ENCODE data around the gene CA5B.

- no peak for TF ChIP-seq CTCF (IDR thresholded peaks at IDR 0.05; ENCODE audit: low read depth, low read length, missing input control)
- TF ChIP-seq TAF1 (conservative IDR thresholded peaks at IDR 0.05), result no peak
- no peak for TF ChIP-seq RAD21 (IDR thresholded peaks at IDR 0.05)
- TF ChIP-seq, protein P1, sequence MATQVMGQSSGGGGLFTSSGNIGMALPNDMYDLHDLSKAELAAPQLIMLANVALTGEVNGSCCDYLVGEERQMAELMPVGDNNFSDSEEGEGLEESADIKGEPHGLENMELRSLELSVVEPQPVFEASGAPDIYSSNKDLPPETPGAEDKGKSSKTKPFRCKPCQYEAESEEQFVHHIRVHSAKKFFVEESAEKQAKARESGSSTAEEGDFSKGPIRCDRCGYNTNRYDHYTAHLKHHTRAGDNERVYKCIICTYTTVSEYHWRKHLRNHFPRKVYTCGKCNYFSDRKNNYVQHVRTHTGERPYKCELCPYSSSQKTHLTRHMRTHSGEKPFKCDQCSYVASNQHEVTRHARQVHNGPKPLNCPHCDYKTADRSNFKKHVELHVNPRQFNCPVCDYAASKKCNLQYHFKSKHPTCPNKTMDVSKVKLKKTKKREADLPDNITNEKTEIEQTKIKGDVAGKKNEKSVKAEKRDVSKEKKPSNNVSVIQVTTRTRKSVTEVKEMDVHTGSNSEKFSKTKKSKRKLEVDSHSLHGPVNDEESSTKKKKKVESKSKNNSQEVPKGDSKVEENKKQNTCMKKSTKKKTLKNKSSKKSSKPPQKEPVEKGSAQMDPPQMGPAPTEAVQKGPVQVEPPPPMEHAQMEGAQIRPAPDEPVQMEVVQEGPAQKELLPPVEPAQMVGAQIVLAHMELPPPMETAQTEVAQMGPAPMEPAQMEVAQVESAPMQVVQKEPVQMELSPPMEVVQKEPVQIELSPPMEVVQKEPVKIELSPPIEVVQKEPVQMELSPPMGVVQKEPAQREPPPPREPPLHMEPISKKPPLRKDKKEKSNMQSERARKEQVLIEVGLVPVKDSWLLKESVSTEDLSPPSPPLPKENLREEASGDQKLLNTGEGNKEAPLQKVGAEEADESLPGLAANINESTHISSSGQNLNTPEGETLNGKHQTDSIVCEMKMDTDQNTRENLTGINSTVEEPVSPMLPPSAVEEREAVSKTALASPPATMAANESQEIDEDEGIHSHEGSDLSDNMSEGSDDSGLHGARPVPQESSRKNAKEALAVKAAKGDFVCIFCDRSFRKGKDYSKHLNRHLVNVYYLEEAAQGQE (IDR thresholded peaks at IDR 0.05), result no peak
- no peak for TF ChIP-seq SP1 (IDR thresholded peaks at IDR 0.05)
- TF ChIP-seq YY1 (IDR thresholded peaks at IDR 0.05), result no peak
Observed at GRCh38 chrX:15750611-15751154, 12.6 kb downstream of the CA5B start.

Data from liver (tissue), 3 donors.